SH-SY5Y (cell line): ENCODE measurements around the gene CHD9NB.

Source experiments
- GATA2 ChIP-seq: IDR thresholded peaks from 2 replicates; pipeline ENCODE4 v1.6.1; 2011; ENCODE audit warnings: mild to moderate bottlenecking, low read depth, low read length
- GATA3 ChIP-seq: IDR thresholded peaks from 2 replicates; pipeline ENCODE4 v1.6.1; 2011; ENCODE audit warnings: low read depth, mild to moderate bottlenecking, low read length, moderate library complexity

DNA sequence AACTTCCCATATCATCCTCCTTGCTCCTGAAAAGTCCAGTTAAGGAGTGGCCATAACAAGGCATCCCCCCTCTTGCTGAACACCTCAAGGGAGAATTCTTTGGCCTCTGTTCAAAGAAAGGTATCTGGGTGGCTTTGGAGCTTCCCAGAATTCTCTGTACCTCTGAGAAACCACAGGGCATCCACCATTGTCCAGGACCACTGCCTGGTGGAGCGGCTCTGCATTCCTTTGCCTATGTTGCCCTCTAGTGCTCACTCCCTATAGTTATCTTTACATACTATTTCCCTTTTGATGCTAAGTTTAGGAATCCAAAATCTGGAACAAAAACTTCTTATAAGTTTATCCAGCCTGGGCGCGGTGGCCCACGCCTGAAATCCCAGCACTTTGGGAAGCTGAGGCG lies 30.3 kb downstream of the CHD9NB start:
- TF ChIP-seq GATA2: no peak
- TF ChIP-seq GATA3: no peak
